HG03439 (cell line): ENCODE data around the gene PKD1.

Experiments
- ATAC-seq: cut with Tn5 transposase; IDR thresholded peaks from one replicate; pipeline ENCODE4 v1.9.1; 2021; ENCODE audit warnings: mild to moderate bottlenecking, moderate library complexity; ENCODE audit not compliant: unreplicated experiment

The PKD1 gene

DNA sequence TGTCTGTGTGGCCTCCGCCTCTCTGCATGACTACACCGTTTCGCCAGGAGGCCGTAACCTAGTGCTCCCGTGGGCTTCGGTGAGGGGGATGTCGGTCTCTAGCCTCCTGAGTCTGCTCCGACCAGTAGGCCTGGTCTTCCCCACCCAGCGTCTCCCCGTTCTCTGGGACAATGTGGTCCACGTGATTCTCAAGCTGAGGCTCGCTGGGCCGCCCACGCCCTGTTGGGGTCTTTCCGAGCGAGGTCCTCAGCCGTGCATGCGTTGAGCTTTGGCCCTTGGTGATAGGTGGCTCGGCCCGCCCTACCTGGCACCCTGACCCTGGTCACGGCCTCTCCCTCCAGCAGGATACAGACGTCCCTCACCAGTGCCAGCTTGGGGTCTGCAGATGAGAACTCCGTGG is 57.0 kb downstream of the PKD1 start:
- ATAC-seq, result no peak

DNA sequence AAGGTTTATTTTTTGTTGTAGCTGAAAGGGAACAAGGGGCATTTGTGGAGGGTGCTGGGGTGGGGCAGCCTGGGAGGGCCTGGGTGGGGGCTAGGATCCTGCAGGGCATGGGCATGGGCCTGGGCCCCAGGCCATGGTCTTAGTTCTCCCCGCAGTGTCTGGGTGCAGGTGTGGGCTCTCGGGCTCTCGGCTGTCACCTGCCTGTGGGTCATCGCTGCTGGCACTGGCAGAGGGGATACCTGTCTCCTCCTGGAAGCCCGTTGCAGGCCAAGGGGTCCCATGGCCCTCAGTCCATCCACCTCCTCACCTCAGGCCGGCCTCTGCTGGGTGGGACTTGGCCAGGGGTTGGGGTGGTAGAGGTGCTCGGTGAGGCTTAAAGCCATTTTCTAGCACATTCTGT is 57.6 kb downstream of the PKD1 start:
- ATAC-seq, result no peak

DNA sequence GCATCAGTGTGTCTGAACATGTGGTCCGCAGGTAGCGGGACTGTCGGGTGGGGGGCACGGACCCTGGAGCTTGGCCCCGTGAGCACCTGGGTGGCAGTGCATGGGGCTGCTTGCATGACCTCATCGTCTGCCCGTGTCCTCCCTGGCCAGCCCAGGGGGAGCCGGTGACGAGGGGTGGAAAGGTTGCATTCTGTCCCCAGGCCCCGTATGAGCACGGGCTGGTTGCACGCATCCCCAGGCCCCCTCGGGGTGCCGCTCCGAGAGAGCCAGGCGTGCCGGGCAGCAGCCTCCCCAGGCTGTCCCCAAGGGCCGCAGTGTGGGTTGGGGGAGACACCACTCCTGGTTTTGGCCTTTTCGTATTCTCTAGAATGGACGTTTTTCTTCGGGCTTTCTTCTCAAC is 58.0 kb downstream of the PKD1 start:
- no peak for ATAC-seq

DNA sequence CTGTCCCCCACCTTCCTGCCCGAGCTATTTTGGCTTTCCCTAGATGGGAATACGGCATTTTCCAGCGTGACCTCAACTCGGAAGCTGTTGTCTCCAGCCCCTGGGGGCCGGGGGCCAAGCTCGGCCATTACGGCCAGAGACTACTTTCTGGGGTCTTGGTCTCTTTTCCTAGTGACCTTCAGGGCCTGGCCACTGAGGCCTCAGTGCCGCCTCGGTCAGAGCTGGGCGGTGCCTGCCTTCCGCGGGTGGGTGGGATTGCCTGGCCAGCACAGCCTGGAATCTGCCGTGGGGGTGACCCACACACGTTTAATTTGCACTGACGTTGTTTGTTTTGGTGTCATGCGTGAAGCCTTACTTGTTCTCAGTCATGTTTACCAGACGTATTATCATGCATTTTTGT is 58.7 kb downstream of the PKD1 start:
- no peak for ATAC-seq

DNA sequence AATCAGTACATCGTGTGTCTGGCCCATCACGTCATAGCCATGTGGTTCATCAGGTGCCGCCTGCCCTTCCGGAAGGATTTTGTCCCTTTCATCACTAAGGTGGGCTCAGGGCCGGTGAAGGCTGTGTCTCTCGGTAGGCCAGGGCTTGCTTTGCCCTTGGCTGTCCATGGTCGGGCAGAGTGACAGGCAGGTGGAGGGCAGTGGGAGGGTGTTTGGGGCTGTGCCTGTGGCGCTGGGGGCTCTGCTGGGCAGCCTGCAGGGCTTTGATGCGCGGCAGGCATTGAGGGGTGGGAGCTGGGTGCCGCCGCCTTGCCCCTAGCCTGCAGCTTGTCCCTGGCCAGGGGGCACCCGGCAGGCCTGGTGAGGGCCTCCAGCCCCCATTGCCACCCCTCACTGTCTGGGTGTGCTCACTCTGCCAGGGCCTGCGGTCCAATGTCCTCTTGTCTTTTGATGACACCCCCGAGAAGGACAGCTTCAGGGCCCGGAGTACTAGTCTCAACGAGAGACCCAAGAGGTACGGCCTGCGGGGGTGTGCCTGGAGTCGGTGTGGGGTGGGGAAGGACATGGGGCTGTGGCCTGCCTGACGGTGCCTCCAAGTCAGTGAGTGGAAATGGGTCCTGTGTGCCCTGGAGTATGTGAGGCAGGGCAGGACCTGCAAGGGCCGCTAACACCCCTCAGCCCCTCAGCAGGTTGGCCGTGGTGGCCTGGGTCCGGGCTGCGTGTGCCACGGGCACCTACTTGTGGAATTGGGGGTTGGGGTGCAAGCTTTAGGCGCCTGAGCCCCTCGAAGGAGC is 59.4 kb downstream of the PKD1 start:
- ATAC-seq, result no peak

GRCh38 chr16:2075631-2076030 is 60.1 kb downstream of the PKD1 start:
- no peak for ATAC-seq

GRCh38 chr16:2074071-2074470 is 61.6 kb downstream of the PKD1 start:
- ATAC-seq, result no peak

- no peak for ATAC-seq
Measured at GRCh38 chr16:2072926-2073325, 62.8 kb downstream of the PKD1 start.

GRCh38 chr16:2071454-2072202 is 64.1 kb downstream of the PKD1 start:
- no peak for ATAC-seq

DNA sequence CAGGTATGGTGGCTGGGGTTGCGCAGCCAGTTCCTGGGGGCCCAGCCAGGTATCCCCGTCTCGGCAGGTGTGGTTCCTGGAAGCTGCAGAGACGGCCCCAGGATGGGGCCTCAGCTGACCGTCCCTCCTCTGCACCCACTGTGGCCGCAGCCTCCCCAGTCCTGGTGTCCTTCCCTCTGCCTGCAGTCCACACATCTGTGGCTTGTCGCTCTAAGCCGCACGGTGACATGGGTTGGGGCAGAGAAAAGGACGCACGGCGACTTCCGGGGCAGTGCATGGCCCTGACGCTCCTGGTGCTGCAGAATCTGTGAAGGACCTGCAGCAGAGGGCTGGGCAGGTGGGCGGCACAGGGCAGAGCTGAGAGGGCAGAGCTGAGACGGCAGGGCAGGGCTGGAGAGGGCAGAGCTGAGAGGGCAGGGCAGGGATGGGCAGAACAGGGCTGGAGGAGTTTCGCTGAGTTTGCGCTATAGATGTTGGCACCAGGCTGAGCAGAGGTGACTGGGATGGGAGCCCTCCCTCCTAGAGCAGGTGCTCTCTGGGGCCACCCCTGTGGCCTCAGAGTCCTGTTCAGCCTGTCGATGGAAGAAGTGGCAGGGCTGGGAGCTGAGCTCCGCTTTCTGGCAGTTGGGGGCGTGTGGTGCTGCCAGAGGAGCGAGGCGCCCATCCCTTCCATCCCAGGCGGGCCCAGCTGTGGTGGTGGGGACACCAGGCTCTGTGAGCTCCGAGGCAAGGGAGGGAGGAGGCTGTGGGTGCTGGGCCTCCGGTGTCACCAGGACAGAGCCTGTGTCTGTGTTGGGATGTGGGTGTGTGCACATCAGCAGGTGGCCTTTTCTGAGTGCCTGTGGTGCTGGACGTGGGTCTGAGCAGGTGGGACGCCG is 64.9 kb downstream of the PKD1 start:
- no peak for ATAC-seq

DNA sequence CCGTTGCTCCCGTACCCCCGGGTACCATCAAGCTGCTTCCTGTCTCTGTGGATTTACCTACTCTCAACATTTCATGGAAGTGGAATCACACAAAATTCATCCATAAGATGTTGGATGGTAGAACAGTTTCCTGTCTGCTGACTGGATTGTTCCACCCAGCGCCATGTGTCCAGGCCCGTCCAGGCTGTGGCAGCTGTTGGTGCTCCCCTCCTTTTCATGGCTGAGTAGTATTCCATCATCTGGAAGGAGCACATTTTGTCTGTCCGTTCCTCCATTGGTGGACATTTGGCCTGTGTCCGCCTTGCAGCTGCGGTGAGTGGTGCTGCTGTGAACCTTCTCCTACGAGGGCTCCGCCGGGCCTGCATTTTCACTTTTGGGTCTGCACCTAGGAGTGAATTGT is 69.6 kb downstream of the PKD1 start:
- ATAC-seq, result no peak

- ATAC-seq, result no peak
Measured at GRCh38 chr16:2064368-2064945, 71.2 kb downstream of the PKD1 start.

DNA sequence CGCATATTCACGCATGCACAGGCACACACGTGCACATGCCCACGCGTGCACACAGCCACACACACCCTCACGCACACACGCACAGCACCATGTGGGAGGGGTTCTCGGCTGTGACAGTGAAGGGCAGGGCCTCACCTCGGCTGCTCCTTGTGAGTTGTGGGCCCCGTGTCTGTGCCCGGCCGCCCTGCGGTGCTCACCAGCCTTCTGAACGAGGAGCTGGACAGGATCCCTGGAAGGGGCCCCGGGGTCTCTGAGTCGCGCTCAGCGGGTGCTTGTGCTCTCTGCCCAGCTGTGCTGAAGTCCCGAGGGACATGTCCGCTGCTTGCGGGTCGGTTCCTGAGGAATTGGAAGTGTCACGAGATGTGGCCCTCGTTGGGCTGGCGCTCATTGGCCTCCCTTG is 71.8 kb downstream of the PKD1 start:
- no peak for ATAC-seq

DNA sequence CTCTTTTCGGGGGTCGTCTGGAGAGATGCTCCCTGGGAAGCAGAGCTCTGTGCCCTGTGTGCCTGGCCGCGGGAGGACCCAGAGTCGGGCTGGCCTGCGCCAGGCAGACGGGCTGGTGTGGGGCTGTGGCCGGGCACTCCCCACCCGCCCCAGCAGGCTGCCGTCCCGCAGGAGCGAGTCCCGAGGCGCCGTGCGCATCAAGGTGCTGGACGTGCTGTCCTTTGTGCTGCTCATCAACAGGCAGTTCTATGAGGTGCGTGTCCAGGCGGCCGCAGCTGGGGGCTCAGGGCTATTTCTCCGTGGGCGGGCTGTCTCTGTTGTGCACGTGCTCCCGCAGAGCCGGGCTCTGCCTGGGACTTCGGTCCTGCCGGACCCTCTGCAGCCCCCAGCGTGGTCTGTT is 72.9 kb downstream of the PKD1 start:
- ATAC-seq, result no peak

GRCh38 chr16:2061526-2061925 is 74.2 kb downstream of the PKD1 start:
- no peak for ATAC-seq

- ATAC-seq, result no peak
Measured at GRCh38 chr16:2061023-2061422, 74.7 kb downstream of the PKD1 start.

GRCh38 chr16:2060346-2060745 is 75.4 kb downstream of the PKD1 start:
- ATAC-seq, result no peak

GRCh38 chr16:2058872-2059271 is 76.8 kb downstream of the PKD1 start:
- ATAC-seq, result no peak

- no peak for ATAC-seq
Measured at GRCh38 chr16:2058420-2058819, 77.3 kb downstream of the PKD1 start.

DNA sequence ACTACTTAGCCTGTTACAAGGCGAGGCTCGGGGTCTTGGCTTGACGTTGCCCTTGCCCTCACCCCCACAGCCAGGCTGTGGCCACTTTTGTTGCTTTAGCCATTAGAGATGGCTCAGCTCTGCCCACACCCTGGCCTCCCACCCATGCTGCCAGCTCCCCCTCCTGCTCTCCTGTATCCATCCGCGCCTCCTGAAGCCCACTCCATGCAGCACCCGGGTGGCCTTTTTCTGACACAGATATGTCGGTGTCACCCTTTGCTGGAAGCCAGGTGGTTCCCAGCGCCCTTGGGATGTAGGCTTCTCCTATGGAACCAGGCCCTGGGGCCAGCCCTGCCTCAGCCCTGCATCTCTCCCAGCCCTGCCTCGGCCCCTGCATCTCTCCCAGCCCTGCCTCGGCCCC is 78.3 kb downstream of the PKD1 start:
- ATAC-seq, result no peak
